Mucosa of descending colon (tissue), 3 donors: ENCODE results near the gene SIGLEC7. TPM values are rescaled to one million over a fixed set of nuclear protein-coding genes. Genes with fewer than 3 reads are reported as not detected.

Source experiments
- ATAC-seq: fragments of 200-7000 bp; cut with Tn5 transposase; one replicate; pipeline ENCODE4 v1.9.1; 2020; ENCODE audit warnings: mild to moderate bottlenecking, moderate library complexity
- DNase-seq, 3 donors: peaks; one replicate each; pipeline ENCODE4 v3.0.0-alpha.2; 2020
- H3K36me3 ChIP-seq: fragments of 200-600 bp; one replicate; pipeline ENCODE4 v1.8.0; 2021; ENCODE audit warnings: low read depth, mild to moderate bottlenecking
- H3K4me1 ChIP-seq: fragments of 200-600 bp; one replicate; pipeline ENCODE4 v1.8.0; 2021; ENCODE audit warnings: low read depth, mild to moderate bottlenecking
- H3K4me3 ChIP-seq: fragments of 200-600 bp; one replicate; pipeline ENCODE4 v1.8.0; 2021; ENCODE audit warnings: mild to moderate bottlenecking
- H3K9me3 ChIP-seq: fragments of 200-600 bp; one replicate; pipeline ENCODE4 v1.8.0; 2021; ENCODE audit warnings: mild to moderate bottlenecking
- intact Hi-C, 2 donors: fragments of 100-400 bp; cut with DNase I in 1 of 2; cut with micrococcal nuclease in 1 of 2; formaldehyde crosslinking; loops; one replicate each; pipeline versions ENCODE4 v1.11.0 to v1.11.1; 2022; cut with DNase I, micrococcal nuclease
- total RNA-seq, 3 donors: library from RNA; stranded (reverse); fragmentation: NEBNext Ultra II Directional in 2 of 3; extraction: Animal tissue kit (Norgen Biotek cat#: 25700) in 2 of 3; gene quantifications; one replicate each; pipeline versions ENCODE4 v1.2.1 to v1.2.4, GENCODE V29; 2021 to 2023
- TF ChIP-seq, protein P1 (sequence below): fragments of 200-600 bp; IDR thresholded peaks from one replicate; pipeline ENCODE4 v1.8.0; 2022; ENCODE audit warnings: antibody characterized with exemption, mild to moderate bottlenecking
- donor health status: DM: no; HTN: no; CAD: no; lungs with moderate emphysema.
- donor health status: DM: no; HTN: no; CAD: no.
- donor health status: DM: no; HTN: yes; CAD: no.

The SIGLEC7 gene
- total RNA-seq, 3 donors from 2014 or later, result 1.2 to 2.5 (median 1.4) TPM

DNA sequence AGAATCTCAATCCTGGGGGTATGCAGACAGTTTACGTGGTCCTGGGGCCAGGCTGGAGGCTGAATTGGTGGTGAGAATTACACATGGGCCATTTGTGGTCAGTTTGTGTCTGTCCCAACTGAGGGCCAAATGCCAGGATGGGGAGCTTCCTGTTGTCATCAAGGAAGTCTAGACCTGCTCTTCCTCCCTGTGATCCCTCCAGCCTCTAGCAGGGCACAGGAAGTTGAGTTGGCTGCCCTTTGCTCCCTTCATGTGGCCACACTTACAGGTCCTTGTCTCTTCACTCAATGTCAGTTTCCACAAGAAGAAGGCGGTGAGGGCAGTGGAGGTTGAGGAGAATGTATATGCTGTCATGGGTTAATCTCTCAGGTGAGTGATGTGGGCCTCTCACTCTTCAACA, 30.1 kb downstream of the SIGLEC7 start:
- Histone ChIP-seq H3K36me3 (no peaks in the 10 kb centered on the region), H3K4me1 (no peaks in the 10 kb centered on the region), H3K4me3 (no peak overlapping the region), H3K9me3 (no peaks in the 10 kb centered on the region)
- intact Hi-C loops, result no loop called here
- DNase-seq, result no peak
- no peak for ATAC-seq
- TF ChIP-seq, protein P1, sequence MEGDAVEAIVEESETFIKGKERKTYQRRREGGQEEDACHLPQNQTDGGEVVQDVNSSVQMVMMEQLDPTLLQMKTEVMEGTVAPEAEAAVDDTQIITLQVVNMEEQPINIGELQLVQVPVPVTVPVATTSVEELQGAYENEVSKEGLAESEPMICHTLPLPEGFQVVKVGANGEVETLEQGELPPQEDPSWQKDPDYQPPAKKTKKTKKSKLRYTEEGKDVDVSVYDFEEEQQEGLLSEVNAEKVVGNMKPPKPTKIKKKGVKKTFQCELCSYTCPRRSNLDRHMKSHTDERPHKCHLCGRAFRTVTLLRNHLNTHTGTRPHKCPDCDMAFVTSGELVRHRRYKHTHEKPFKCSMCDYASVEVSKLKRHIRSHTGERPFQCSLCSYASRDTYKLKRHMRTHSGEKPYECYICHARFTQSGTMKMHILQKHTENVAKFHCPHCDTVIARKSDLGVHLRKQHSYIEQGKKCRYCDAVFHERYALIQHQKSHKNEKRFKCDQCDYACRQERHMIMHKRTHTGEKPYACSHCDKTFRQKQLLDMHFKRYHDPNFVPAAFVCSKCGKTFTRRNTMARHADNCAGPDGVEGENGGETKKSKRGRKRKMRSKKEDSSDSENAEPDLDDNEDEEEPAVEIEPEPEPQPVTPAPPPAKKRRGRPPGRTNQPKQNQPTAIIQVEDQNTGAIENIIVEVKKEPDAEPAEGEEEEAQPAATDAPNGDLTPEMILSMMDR, result no peak

DNA sequence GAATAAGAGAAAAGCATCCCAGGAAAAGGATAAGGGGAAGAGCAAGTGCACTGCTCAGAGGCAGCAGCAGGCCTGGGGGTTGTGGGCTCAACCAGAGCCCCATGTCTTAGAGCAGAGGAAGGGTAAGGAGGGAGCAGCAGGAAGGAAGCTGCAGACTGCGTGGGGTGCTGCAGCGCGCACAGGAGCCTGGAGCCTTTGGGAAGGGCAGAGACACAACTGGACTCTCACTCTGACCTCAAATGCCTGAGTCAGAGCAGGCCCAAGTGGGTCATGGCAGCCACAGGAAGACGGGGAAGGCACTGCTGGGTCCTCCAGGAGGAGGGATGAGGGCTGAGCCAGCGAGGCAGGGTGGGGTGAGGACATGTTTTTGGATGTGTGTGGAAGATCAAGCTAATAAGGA, 31.6 kb downstream of the SIGLEC7 start:
- intact Hi-C loops, result no loop called here
- TF ChIP-seq, protein P1, result no peak
- Histone ChIP-seq H3K36me3 (no peaks in the 10 kb centered on the region), H3K4me1 (no peaks in the 10 kb centered on the region), H3K4me3 (no peak overlapping the region), H3K9me3 (no peaks in the 10 kb centered on the region)
- DNase-seq, result no peak
- no peak for ATAC-seq

DNA sequence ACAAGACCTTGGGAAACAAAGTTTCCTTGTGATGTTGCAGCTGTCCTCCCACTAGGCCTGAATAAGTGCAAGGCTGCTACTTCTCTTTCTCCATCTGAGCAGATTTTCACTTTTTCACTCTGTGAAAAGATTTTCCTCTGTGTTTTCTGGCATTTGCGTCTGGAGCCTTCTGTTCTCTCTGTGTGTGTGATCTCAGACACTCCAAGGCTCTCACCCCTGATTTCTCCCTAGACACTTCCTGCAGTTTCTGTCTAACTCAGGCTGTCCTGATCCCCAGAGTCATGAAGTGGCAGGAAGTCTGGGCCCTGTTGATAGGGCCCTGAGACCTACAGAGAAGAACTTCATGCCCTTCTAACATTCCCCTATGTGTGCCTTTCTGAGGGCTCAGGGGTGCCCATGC, 37.2 kb downstream of the SIGLEC7 start:
- Histone ChIP-seq H3K4me3 (no peak overlapping the region), H3K4me1 (no peaks in the 10 kb centered on the region), H3K36me3 (no peaks in the 10 kb centered on the region), H3K9me3 (no peaks in the 10 kb centered on the region)
- intact Hi-C loops, result no loop called here
- no peak for DNase-seq
- no peak for ATAC-seq
- TF ChIP-seq, protein P1, result no peak

DNA sequence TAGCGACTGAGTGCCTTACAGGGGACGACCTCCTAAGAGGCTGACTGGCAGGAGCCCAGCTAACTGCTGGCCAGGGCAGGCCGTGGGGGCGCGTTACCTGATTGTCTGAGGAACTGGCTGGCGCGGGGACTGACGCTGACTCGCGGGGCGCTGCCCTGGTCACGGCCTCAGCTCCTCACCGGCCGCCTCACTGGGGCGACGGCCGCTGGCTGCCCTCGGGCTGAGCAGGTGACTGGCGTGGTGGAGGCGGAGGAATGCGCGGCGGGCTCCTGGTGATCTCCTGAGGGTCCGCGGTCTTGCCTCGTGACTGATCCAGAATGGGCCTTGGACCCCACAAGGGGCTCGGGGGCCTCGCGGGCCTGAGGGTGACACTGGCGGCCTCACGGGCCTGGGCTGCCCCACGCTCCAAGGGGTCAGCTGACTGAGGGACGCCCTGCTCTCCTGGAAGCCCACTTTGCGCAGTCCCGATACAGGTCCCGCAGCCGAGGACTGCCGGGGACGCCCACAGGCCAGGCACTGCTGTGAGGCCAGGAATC, 39.3 kb downstream of the SIGLEC7 start:
- Histone ChIP-seq H3K9me3 (no peaks in the 10 kb centered on the region), H3K4me1 (no peaks in the 10 kb centered on the region), H3K36me3 (no peaks in the 10 kb centered on the region), H3K4me3 (no peak overlapping the region)
- no peak for DNase-seq
- TF ChIP-seq, protein P1, result no peak
- intact Hi-C loops, result no loop called here
- ATAC-seq, result no peak

DNA sequence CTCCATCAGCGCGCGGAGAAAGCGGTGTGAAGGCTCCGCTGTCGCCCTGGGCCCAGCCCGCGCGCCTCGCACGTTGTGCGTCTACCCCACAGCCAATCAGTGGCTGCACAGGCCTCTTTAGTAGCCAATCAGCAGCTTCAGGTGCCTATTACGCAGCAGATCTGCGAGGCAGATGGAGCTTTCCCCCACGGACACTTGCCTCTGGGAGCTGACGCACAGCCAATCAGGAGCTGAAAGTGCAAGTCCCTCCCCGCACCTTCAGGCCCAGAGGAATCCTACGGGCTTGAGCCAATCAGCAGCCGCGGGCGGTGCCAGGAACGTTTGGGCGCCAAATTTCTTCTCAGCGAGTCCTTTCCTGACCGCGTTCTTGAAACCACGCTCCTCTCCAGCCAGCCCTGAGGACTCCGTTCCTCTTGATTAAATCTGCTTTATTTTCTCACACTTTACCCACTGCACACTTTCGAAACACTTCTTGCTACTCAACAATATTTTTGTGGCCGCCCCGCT, 39.9 kb downstream of the SIGLEC7 start:
- Histone ChIP-seq H3K4me1 (no peaks in the 10 kb centered on the region), H3K4me3 (no peak overlapping the region), H3K36me3 (no peaks in the 10 kb centered on the region), H3K9me3 (no peaks in the 10 kb centered on the region)
- intact Hi-C loops, result no loop called here
- ATAC-seq (no peak), DNase-seq (no peak)
- TF ChIP-seq, protein P1, result no peak

DNA sequence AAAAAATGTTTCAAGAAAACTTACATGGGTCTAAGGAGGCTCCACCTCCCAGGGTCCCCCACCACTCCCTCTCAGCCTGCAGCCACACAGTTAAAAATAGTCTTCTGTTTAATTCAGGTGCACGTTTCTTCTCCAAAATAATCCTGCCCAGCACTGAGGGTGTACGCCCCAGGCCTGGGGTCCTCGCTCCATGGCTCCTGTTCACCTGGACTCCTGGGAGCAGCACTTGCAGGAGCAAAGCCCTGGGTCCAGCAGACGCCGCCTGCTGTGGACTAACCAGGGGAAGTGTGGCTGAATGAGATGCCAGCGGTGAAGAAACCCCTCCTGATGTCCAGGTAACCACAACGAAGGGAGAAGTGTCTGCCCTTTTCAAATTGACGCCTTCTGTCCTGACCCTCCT, 41.5 kb downstream of the SIGLEC7 start:
- Histone ChIP-seq H3K9me3 (no peaks in the 10 kb centered on the region), H3K36me3 (no peaks in the 10 kb centered on the region), H3K4me1 (no peaks in the 10 kb centered on the region), H3K4me3 (no peak overlapping the region)
- DNase-seq (no peak), ATAC-seq (no peak)
- intact Hi-C loops, result no loop called here
- TF ChIP-seq, protein P1, result no peak
